Loucy (cell line): ENCODE data around the gene ARMH2.

Experiments used
- H2AFZ ChIP-seq: fragments of 200-600 bp; sonication (generic); 2 replicates; pipeline ENCODE4 v1.6.0; 2016; ENCODE audit warnings: antibody characterized with exemption, mild to moderate bottlenecking, low read length, moderate library complexity
- H3F3A ChIP-seq: fragments of 200-600 bp; 2 replicates; pipeline ENCODE4 v1.6.0; 2016; ENCODE audit warnings: antibody characterized with exemption, low read depth, mild to moderate bottlenecking
- H3K27me3 ChIP-seq: fragments of 200-600 bp; sonication (generic); 2 replicates; pipeline ENCODE4 v1.6.1; 2014; ENCODE audit warnings: low read length, mild to moderate bottlenecking; ENCODE audit not compliant: insufficient read depth, poor library complexity, severe bottlenecking
- H3K36me3 ChIP-seq: fragments of 200-600 bp; sonication (generic); 2 replicates; pipeline ENCODE4 v1.6.1; 2016; ENCODE audit warnings: low read length; ENCODE audit not compliant: insufficient read depth
- H3K4me1 ChIP-seq: fragments of 200-600 bp; sonication (generic); 2 replicates; pipeline ENCODE4 v1.5.1; 2014; ENCODE audit warnings: low read length, mild to moderate bottlenecking; ENCODE audit not compliant: insufficient read depth, poor library complexity, severe bottlenecking
- H3K4me2 ChIP-seq: fragments of 200-600 bp; sonication (generic); 2 replicates; pipeline ENCODE4 v1.6.0; 2014; ENCODE audit warnings: antibody characterized with exemption, low read length, low read depth, mild to moderate bottlenecking; ENCODE audit not compliant: poor library complexity, severe bottlenecking
- H3K4me3 ChIP-seq: fragments of 200-600 bp; sonication (generic); 2 replicates; pipeline ENCODE4 v1.5.1; 2014; ENCODE audit warnings: low read length, mild to moderate bottlenecking, mixed read lengths; ENCODE audit not compliant: poor library complexity, severe bottlenecking
- H3K79me2 ChIP-seq: fragments of 200-600 bp; sonication (generic); 2 replicates; pipeline ENCODE4 v1.6.1; 2014; ENCODE audit warnings: low read length; ENCODE audit not compliant: insufficient read depth
- H3K9ac ChIP-seq: fragments of 200-600 bp; sonication (generic); 2 replicates; pipeline ENCODE4 v1.6.0; 2014; ENCODE audit warnings: mild to moderate bottlenecking, low read depth, low read length, moderate library complexity; ENCODE audit not compliant: poor library complexity, severe bottlenecking
- H3K9me2 ChIP-seq: fragments of 200-600 bp; sonication (generic); replicated peaks from 2 replicates; pipeline ENCODE4 v1.6.1; 2016; ENCODE audit warnings: low read depth, low read length, mixed read lengths
- H3K9me3 ChIP-seq: fragments of 200-600 bp; sonication (generic); 2 replicates; pipeline ENCODE4 v1.6.1; 2014; ENCODE audit warnings: mild to moderate bottlenecking, antibody characterized with exemption, low read length, low read depth; ENCODE audit not compliant: insufficient read depth
- H4K20me1 ChIP-seq: fragments of 200-600 bp; sonication (generic); 2 replicates; pipeline ENCODE4 v1.6.0; 2014; ENCODE audit warnings: antibody characterized with exemption, low read length, mild to moderate bottlenecking; ENCODE audit not compliant: insufficient read depth, poor library complexity, severe bottlenecking
- CTCF ChIP-seq: fragments of 200-600 bp; sonication (generic); conservative IDR thresholded peaks from 2 replicates; pipeline ENCODE4 v1.5.1; 2014; ENCODE audit warnings: mild to moderate bottlenecking, antibody characterized with exemption, low read length
- EZH2phosphoT487 ChIP-seq: fragments of 200-600 bp; IDR thresholded peaks from 2 replicates; pipeline ENCODE4 v1.6.1; 2018; ENCODE audit warnings: antibody characterized with exemption, mild to moderate bottlenecking, moderate library complexity, borderline replicate concordance

Gene ARMH2

GRCh38 chr6:24798740-24799540 is at the start of gene ARMH2:
ARMH2 (minus strand) TSS chr6:24798917; CDS start chr6:24798857, 60 bp downstream.
- no peaks in the 10 kb centered on the region for H3F3A ChIP-seq
- TF ChIP-seq CTCF = no peak
- no peak for TF ChIP-seq EZH2phosphoT487
- H4K20me1 ChIP-seq = no peaks in the 10 kb centered on the region
- no peak within 1 kb of the TSS for H3K4me2 ChIP-seq
- peaks cover 12% of the 10 kb centered on the region; the same call in 1 of the 2 replicates for H3K36me3 ChIP-seq
- H3K4me3 ChIP-seq = no peak within 1 kb of the TSS
- no peak within 1 kb of the TSS for H2AFZ ChIP-seq
- H3K4me1 ChIP-seq = no peaks in the 10 kb centered on the region
- no peaks in the 10 kb centered on the region for H3K27me3 ChIP-seq
- H3K9me3 ChIP-seq = no peaks in the 10 kb centered on the region
- no peaks in the 10 kb centered on the region for H3K9me2 ChIP-seq
- no peak within 1 kb of the TSS for H3K9ac ChIP-seq
- no peaks in the 10 kb centered on the region for H3K79me2 ChIP-seq

DNA sequence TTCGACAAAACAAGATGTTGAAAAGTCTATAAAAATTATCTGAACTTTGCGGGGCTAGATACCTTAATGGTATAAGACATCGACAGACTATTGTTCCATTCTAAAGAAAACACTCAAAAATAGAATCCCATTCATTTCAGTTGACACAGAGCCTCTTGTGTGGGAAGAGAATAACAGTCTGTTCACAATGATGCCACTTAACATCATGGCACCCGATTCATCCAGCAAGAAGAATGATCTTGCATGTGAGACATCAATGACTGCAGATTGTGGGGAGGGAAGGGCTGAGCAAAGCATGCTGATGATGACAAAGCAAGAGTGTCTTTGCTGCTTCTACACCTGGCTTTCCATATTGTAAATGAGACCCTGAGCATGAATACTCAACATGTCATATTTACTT is 49.7 kb upstream of the ARMH2 start:
- Histone ChIP-seq H3K4me1 (no peaks in the 10 kb centered on the region), H3K27me3 (no peaks in the 10 kb centered on the region), H3K9me2 (no peaks in the 10 kb centered on the region), H3K9ac (no peak overlapping the region), H4K20me1 (no peaks in the 10 kb centered on the region), H3K79me2 (no peaks in the 10 kb centered on the region), H3K36me3 (peaks cover 89% of the 10 kb centered on the region; the same call in 1 of the 2 replicates), H3K4me2 (no peak overlapping the region), H3K4me3 (no peak overlapping the region), H3F3A (no peaks in the 10 kb centered on the region), H2AFZ (no peak overlapping the region), H3K9me3 (no peaks in the 10 kb centered on the region)
- no peak for TF ChIP-seq EZH2phosphoT487
- TF ChIP-seq CTCF = no peak

DNA sequence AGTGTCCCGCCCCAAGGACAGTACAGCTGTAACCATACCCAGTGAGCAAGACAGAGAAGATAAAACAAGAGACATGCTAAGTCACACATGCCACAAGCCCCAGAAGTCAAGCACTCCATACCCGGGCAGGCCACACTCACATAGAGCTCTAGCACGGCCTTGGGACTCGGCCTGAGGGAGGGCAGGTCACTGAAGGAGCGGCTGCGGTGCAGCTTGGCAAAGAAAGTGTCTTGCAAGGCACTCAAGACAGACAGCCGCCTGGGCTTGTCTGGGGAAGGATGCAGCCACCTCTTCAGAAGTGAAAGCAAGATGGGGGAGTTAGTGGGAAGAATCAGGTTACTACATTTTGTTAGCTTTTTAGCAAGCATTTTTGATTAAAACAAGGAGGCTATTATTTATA is 48.7 kb upstream of the ARMH2 start:
- H4K20me1 ChIP-seq = no peaks in the 10 kb centered on the region
- TF ChIP-seq CTCF (no peak), EZH2phosphoT487 (no peak)
- no peaks in the 10 kb centered on the region for H3F3A ChIP-seq
- H3K9me3 ChIP-seq = no peaks in the 10 kb centered on the region
- no peak overlapping the region for H3K9ac ChIP-seq
- peaks cover 89% of the 10 kb centered on the region; the same call in 1 of the 2 replicates for H3K36me3 ChIP-seq
- no peaks in the 10 kb centered on the region for H3K9me2 ChIP-seq
- H3K4me2 ChIP-seq = no peak overlapping the region
- no peak overlapping the region for H2AFZ ChIP-seq
- no peaks in the 10 kb centered on the region for H3K4me1 ChIP-seq
- H3K79me2 ChIP-seq = no peaks in the 10 kb centered on the region
- no peaks in the 10 kb centered on the region for H3K27me3 ChIP-seq
- H3K4me3 ChIP-seq = no peak overlapping the region
